CD14-positive monocyte (primary cell): ENCODE data around the gene RBPMS2. TPM values are rescaled to one million over a fixed set of nuclear protein-coding genes. Genes with fewer than 3 reads are reported as not detected.
A peak's percentile ranks its signal among the peaks of the same experiment; 100 is the strongest.

ENCODE experiments used
- DNase-seq, 3 donors: peaks; one replicate each; pipeline ENCODE4 v3.0.0-alpha.2; 2011 to 2022
- H2AFZ ChIP-seq: 2 replicates; pipeline ENCODE4 v1.6.0; 2012; ENCODE audit warnings: mild to moderate bottlenecking, low read depth, low read length, inconsistent platforms; ENCODE audit not compliant: insufficient read depth, poor library complexity, severe bottlenecking
- H3K27ac ChIP-seq, 2 donors: 1 replicate in 1 of 2; 2 replicates in 1 of 2; pipeline ENCODE4 v1.5.1; 2012 to 2013; ENCODE audit warnings: low read length in 2 of 2, control low read depth in 1 of 2, inconsistent platforms in 1 of 2, low read depth in 1 of 2, mild to moderate bottlenecking in 1 of 2
- H3K27me3 ChIP-seq, 2 donors: one replicate each; pipeline versions ENCODE4 v1.6.0 to v1.6.1; 2011 to 2013; ENCODE audit warnings: low read length in 2 of 2; ENCODE audit not compliant: control insufficient read depth in 2 of 2, insufficient read depth in 2 of 2
- H3K36me3 ChIP-seq, 2 donors: replicated peaks in 1 of 2; 1 replicate in 1 of 2; 2 replicates in 1 of 2; pipeline versions ENCODE4 v1.5.1 to v1.6.1; 2012 to 2013; ENCODE audit warnings: low read length in 2 of 2, control low read depth in 1 of 2, inconsistent platforms in 1 of 2, mild to moderate bottlenecking in 1 of 2; ENCODE audit not compliant: insufficient read depth in 2 of 2, control insufficient read depth in 1 of 2
- H3K4me1 ChIP-seq, 2 donors: 1 replicate in 1 of 2; 2 replicates in 1 of 2; pipeline versions ENCODE4 v1.5.1 to v1.6.1; 2012 to 2013; ENCODE audit warnings: low read length in 2 of 2, control low read depth in 1 of 2, inconsistent platforms in 1 of 2, mild to moderate bottlenecking in 1 of 2, moderate library complexity in 1 of 2; ENCODE audit not compliant: insufficient read depth in 2 of 2, control insufficient read depth in 1 of 2
- H3K4me2 ChIP-seq: replicated peaks from 2 replicates; pipeline ENCODE3; 2012; ENCODE audit warnings: low read length, moderate library complexity, mild to moderate bottlenecking; ENCODE audit not compliant: poor library complexity, severe bottlenecking; ENCODE audit errors: extremely low read depth
- H3K4me3 ChIP-seq, 3 experiments: fragments of 200-600 bp in 1 of 3; sonication (generic) in 1 of 3; replicated peaks in 1 of 3; 1 replicate in 2 of 3; 2 replicates in 1 of 3; pipeline ENCODE4 v1.5.1; 2011 to 2013; ENCODE audit warnings: low read length in 3 of 3, mild to moderate bottlenecking in 3 of 3, control low read depth in 2 of 3, low read depth in 2 of 3, inconsistent platforms in 1 of 3, moderate library complexity in 1 of 3
- H3K79me2 ChIP-seq: 2 replicates; pipeline ENCODE4 v1.6.0; 2012; ENCODE audit warnings: mild to moderate bottlenecking, control low read depth, inconsistent platforms, low read length, moderate library complexity; ENCODE audit not compliant: insufficient read depth
- H3K9ac ChIP-seq: 2 replicates; pipeline ENCODE4 v1.6.0; 2017; ENCODE audit warnings: low read length, mild to moderate bottlenecking; ENCODE audit not compliant: insufficient read depth, poor library complexity, severe bottlenecking
- H3K9me3 ChIP-seq, 2 donors: replicated peaks in 1 of 2; 1 replicate in 1 of 2; 2 replicates in 1 of 2; pipeline versions ENCODE4 v1.5.1 to v1.6.1; 2012 to 2013; ENCODE audit warnings: low read length in 2 of 2, control low read depth in 1 of 2; ENCODE audit not compliant: control insufficient read depth in 1 of 2, insufficient read depth in 1 of 2
- H4K20me1 ChIP-seq: 2 replicates; pipeline ENCODE4 v1.6.0; 2012; ENCODE audit warnings: mild to moderate bottlenecking, low read length, control low read depth, moderate library complexity; ENCODE audit not compliant: insufficient read depth
- H3K27ac Mint-ChIP-seq, 7 donors: one replicate each; pipeline ENCODE4 v1.8.0; 2020; ENCODE audit warnings: mild to moderate bottlenecking in 7 of 7, mixed read lengths in 7 of 7, moderate library complexity in 6 of 7, inconsistent platforms in 2 of 7
- H3K27me3 Mint-ChIP-seq, 3 donors: one replicate each; pipeline ENCODE4 v1.8.0; 2021 to 2022; ENCODE audit warnings: low read depth in 3 of 3, mild to moderate bottlenecking in 3 of 3, mixed read lengths in 3 of 3, moderate library complexity in 3 of 3, inconsistent platforms in 1 of 3
- H3K36me3 Mint-ChIP-seq, 2 donors: one replicate each; pipeline ENCODE4 v1.8.0; 2020; ENCODE audit warnings: mixed read lengths in 2 of 2, inconsistent platforms in 1 of 2, mild to moderate bottlenecking in 1 of 2
- H3K4me1 Mint-ChIP-seq: one replicate; pipeline ENCODE4 v1.8.0; 2020; ENCODE audit warnings: mild to moderate bottlenecking, mixed read lengths
- H3K4me3 Mint-ChIP-seq, 2 donors: one replicate each; pipeline ENCODE4 v1.8.0; 2020; ENCODE audit warnings: mild to moderate bottlenecking in 2 of 2, mixed read lengths in 2 of 2, moderate library complexity in 1 of 2
- H3K9me3 Mint-ChIP-seq, 7 donors: one replicate each; pipeline ENCODE4 v1.8.0; 2020 to 2022; ENCODE audit warnings: mixed read lengths in 7 of 7, mild to moderate bottlenecking in 6 of 7, moderate library complexity in 6 of 7, inconsistent platforms in 2 of 7
- WGBS: methylation state at CpG from one replicate; pipeline ENCODE4 v1.1.5; 2013; ENCODE audit warnings: missing lambda C conversion rate; ENCODE audit not compliant: insufficient coverage; 5-methylcytosine and 5-hydroxymethylcytosine counted together
- intact Hi-C, 2 donors: fragments of 100-400 bp; cut with micrococcal nuclease; formaldehyde crosslinking; loops; one replicate each; pipeline versions ENCODE4 v1.15.0 to v1.15.1; 2023
- polyA plus RNA-seq, 3 donors: library from polyadenylated mRNA; depleted of rRNA in 1 of 3; unstranded in 2 of 3; stranded (reverse) in 1 of 3; fragments of 300-500 nt in 2 of 3; fragments of >200 nt in 1 of 3; fragmentation: Illumina TruSeq in 2 of 3; gene quantifications; 1 replicate in 2 of 3; 2 replicates in 1 of 3; pipeline ENCODE4 v1.2.3, GENCODE V29; 2012 to 2021
- TF ChIP-seq, protein P1 (sequence below): fragments of 200-600 bp; IDR thresholded peaks from one replicate; pipeline ENCODE4 v1.8.0; 2022; ENCODE audit warnings: antibody characterized with exemption, mild to moderate bottlenecking

Gene RBPMS2
- polyA plus RNA-seq, 3 donors: not detected

DNA sequence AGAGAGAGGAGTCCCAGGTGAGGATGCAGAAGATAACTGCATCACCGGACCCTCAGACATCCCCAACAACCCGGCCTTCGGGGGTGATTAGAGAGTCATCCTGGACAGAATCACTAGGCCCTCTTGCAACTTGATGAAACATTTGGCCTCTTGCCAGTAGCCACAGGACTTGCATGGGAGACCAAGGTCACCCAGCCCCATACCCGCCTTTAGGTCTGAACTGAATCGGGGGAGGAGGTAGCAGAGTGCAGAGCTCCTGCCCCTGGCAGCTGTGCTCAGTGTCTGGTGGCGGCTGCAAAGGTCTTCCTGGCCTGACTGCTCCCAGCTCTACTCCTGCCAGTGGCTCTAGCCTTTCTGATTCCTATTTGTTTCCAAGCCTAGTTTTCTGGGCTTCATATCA lies 37.7 kb upstream of the RBPMS2 start:
- peak in 1 of 3 donors; percentile 11 for DNase-seq
- peak overlapping the region in 4 of 7 donors; percentile 37 to 85 (median 58) for H3K27ac Mint-ChIP-seq
- Histone ChIP-seq H3K79me2 (no peaks in the 10 kb centered on the region), H3K27ac (no peak overlapping the region), H3K9ac (no peak overlapping the region), H3K36me3 (peaks cover 8 to 12% of the 10 kb centered on the region in 2 donors), H3K4me2 (no peak overlapping the region), H4K20me1 (no peaks in the 10 kb centered on the region), H3K4me3 (no peak overlapping the region), H3K27me3 (peaks cover 0 to 4% of the 10 kb centered on the region in 2 donors), H3K4me1 (peaks cover 3 to 9% of the 10 kb centered on the region in 2 donors), H2AFZ (no peak overlapping the region), H3K9me3 (no peaks in the 10 kb centered on the region)
- WGBS: 29% methylated on average over 3 of the region's 6 CpGs
- TF ChIP-seq, protein P1, sequence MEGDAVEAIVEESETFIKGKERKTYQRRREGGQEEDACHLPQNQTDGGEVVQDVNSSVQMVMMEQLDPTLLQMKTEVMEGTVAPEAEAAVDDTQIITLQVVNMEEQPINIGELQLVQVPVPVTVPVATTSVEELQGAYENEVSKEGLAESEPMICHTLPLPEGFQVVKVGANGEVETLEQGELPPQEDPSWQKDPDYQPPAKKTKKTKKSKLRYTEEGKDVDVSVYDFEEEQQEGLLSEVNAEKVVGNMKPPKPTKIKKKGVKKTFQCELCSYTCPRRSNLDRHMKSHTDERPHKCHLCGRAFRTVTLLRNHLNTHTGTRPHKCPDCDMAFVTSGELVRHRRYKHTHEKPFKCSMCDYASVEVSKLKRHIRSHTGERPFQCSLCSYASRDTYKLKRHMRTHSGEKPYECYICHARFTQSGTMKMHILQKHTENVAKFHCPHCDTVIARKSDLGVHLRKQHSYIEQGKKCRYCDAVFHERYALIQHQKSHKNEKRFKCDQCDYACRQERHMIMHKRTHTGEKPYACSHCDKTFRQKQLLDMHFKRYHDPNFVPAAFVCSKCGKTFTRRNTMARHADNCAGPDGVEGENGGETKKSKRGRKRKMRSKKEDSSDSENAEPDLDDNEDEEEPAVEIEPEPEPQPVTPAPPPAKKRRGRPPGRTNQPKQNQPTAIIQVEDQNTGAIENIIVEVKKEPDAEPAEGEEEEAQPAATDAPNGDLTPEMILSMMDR: no peak
- H3K9me3 Mint-ChIP-seq: no peaks in the 10 kb centered on the region
- peaks cover 4 to 11% of the 10 kb centered on the region in 2 donors for H3K36me3 Mint-ChIP-seq
- peaks cover 2 to 18% (median 13%) of the 10 kb centered on the region in 3 donors for H3K27me3 Mint-ChIP-seq
- H3K4me1 Mint-ChIP-seq: peaks cover 24% of the 10 kb centered on the region
- H3K4me3 Mint-ChIP-seq: no peak overlapping the region
- intact Hi-C loops: no loop called here

DNA sequence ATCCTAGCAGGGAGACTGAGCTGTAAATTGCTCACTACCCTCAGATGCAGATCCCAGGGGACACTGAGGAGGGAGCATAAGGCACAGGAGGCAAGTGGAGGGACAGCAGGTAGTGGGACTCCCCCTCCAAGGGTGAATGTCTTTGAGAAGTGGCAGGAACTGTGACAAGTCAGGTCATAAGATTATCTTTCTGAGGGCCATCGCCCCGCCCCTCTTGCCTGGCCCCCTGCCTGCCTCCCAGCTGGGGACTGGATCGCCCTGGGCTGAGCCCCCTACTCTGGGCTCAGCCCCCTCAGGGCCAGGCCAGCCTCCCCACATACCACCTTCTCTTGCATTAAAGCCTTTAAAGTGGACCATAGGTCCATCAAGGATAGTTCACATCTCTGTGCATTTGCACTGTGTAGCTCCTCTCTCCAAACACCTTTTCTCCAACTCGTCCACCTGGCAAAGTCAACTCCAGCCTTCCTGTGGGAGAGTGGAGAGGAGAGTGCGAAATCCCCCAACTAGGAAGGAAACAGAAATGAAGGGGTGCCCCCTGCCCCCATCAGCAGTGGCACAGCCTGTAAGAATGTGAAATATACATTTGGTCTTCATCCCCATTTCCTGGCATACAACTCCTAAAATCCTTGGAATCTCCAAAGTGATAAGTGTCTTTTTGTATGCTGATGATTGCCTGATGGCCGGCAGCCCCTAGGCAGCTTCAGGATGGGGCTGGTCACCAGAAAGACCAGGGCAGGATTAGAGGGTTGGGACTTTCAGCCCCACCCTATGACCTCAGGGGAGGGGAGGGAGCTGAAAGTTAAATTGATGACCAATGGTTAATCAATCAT lies 35.3 kb upstream of the RBPMS2 start:
- Mint-ChIP-seq H3K4me3 (peak overlapping the region in 1 of 2 donors; percentile 48), H3K9me3 (no peaks in the 10 kb centered on the region), H3K4me1 (peaks cover 24% of the 10 kb centered on the region), H3K27me3 (peaks cover 0 to 21% (median 16%) of the 10 kb centered on the region in 3 donors), H3K27ac (peak overlapping the region in 1 of 7 donors; percentile 58), H3K36me3 (no peaks in the 10 kb centered on the region)
- H3K4me3 ChIP-seq: no peak overlapping the region
- H3K79me2 ChIP-seq: no peaks in the 10 kb centered on the region
- intact Hi-C loops: no loop called here
- 92% methylated on average over 3 of the region's 6 CpGs for WGBS
- no peak overlapping the region for H2AFZ ChIP-seq
- H3K9me3 ChIP-seq: no peaks in the 10 kb centered on the region
- TF ChIP-seq, protein P1: no peak
- no peak for DNase-seq
- H3K27me3 ChIP-seq: peaks cover 0 to 4% of the 10 kb centered on the region in 2 donors
- no peaks in the 10 kb centered on the region for H4K20me1 ChIP-seq
- no peak overlapping the region for H3K4me2 ChIP-seq
- H3K27ac ChIP-seq: no peak overlapping the region
- H3K36me3 ChIP-seq: no peaks in the 10 kb centered on the region
- H3K9ac ChIP-seq: no peak overlapping the region
- peaks cover 3 to 9% of the 10 kb centered on the region in 2 donors for H3K4me1 ChIP-seq
